ENCODE results near the gene OPN3. TPM values are rescaled to one million over a fixed set of nuclear protein-coding genes. Genes with fewer than 3 reads are reported as not detected.

The OPN3 gene
- total and polyA plus RNA-seq, 9 of the 15 experiments (the other 6 are each of a cell fraction or from before 2014, with no cell fraction given) = 4.2 to 34.6 (median 17.0) TPM

DNA sequence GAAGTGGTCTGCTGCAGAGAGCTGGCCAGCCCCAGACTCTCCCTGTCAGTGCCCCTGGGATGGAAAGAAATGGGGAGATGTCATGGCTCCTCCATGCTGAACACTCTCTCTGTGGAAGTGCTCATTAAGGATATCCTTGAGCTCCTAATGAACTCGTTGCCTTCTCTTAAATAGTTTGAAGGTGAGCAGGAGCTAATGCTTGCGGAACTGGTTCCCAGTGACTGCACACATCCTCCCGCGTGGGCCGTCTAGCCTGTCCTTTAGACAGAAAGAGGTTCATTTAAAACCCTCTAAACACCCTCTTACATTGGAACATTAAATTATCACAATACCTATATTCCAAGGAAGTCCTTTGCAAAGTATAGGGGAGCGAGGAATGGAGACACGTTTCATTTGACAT, 6.0 kb upstream of the OPN3 start (continued):
- no peak for TF ChIP-seq ZBTB40 (IDR thresholded peaks at IDR 0.05)
- TF ChIP-seq ZBTB40 (CRISPR knock-in tag; IDR thresholded peaks at IDR 0.05) = no peak
- no peak for TF ChIP-seq IRF1 (CRISPR knock-in tag; IDR thresholded peaks at IDR 0.05; ENCODE audit: borderline replicate concordance)
- no peak for TF ChIP-seq GMEB1 (CRISPR knock-in tag; IDR thresholded peaks at IDR 0.05)
- TF ChIP-seq FOXK2 (conservative IDR thresholded peaks at IDR 0.05 in 1 of 2, IDR thresholded peaks at IDR 0.05 in 1 of 2; ENCODE audit: low read depth in 2 of 2) = no peak
- TF ChIP-seq ZNF311 (CRISPR knock-in tag; IDR thresholded peaks at IDR 0.05) = no peak
- TF ChIP-seq KDM5B (IDR thresholded peaks at IDR 0.05; ENCODE audit: insufficient replicate concordance, low read depth, low read length) = no peak
- TF ChIP-seq KLF16 (IDR thresholded peaks at IDR 0.05) = no peak
- no peak for TF ChIP-seq ELF2 (CRISPR knock-in tag; IDR thresholded peaks at IDR 0.05)
- TF ChIP-seq ZNF347 (CRISPR knock-in tag; IDR thresholded peaks at IDR 0.05; ENCODE audit: low read depth) = no peak
- TF ChIP-seq, protein P1, sequence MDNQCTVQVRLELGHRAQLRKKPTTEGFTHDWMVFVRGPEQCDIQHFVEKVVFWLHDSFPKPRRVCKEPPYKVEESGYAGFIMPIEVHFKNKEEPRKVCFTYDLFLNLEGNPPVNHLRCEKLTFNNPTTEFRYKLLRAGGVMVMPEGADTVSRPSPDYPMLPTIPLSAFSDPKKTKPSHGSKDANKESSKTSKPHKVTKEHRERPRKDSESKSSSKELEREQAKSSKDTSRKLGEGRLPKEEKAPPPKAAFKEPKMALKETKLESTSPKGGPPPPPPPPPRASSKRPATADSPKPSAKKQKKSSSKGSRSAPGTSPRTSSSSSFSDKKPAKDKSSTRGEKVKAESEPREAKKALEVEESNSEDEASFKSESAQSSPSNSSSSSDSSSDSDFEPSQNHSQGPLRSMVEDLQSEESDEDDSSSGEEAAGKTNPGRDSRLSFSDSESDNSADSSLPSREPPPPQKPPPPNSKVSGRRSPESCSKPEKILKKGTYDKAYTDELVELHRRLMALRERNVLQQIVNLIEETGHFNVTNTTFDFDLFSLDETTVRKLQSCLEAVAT (IDR thresholded peaks at IDR 0.05) = no peak
